Parathyroid adenoma (tissue), 2 donors: ENCODE results near the gene PSMD8.
"Not testable (repeated sequence)": the region's sequence is repeated elsewhere in the genome, so short reads cannot be mapped to it uniquely, and the experiment has no call there.

ENCODE experiments used
- H2AFZ ChIP-seq: fragments of 300-600 bp; sonication (generic); one replicate; pipeline ENCODE4 v1.7.0; 2017; ENCODE audit warnings: antibody characterized with exemption, mild to moderate bottlenecking
- H3K27ac ChIP-seq: fragments of 300-600 bp; sonication (generic); one replicate; pipeline ENCODE4 v1.7.0; 2017
- H3K27me3 ChIP-seq: fragments of 300-600 bp; sonication (generic); one replicate; pipeline ENCODE4 v1.7.0; 2017; ENCODE audit warnings: low read length; ENCODE audit not compliant: control insufficient read depth, insufficient read depth
- H3K36me3 ChIP-seq: fragments of 300-600 bp; sonication (generic); one replicate; pipeline ENCODE4 v1.7.0; 2017; ENCODE audit warnings: low read length; ENCODE audit not compliant: control insufficient read depth, insufficient read depth
- H3K4me1 ChIP-seq: fragments of 300-600 bp; sonication (generic); one replicate; pipeline ENCODE4 v1.7.0; 2017; ENCODE audit warnings: control low read depth
- H3K4me2 ChIP-seq: fragments of 300-600 bp; sonication (generic); one replicate; pipeline ENCODE4 v1.7.0; 2017; ENCODE audit warnings: low read length
- H3K4me3 ChIP-seq: fragments of 300-600 bp; sonication (generic); one replicate; pipeline ENCODE4 v1.7.0; 2017; ENCODE audit warnings: low read depth, low read length
- H3K79me2 ChIP-seq: fragments of 300-600 bp; sonication (generic); one replicate; pipeline ENCODE4 v1.7.0; 2017; ENCODE audit warnings: control low read depth
- H3K9ac ChIP-seq: fragments of 300-600 bp; sonication (generic); one replicate; pipeline ENCODE4 v1.7.0; 2017; ENCODE audit warnings: mild to moderate bottlenecking
- H3K9me3 ChIP-seq: fragments of 300-600 bp; sonication (generic); one replicate; pipeline ENCODE4 v1.7.0; 2017; ENCODE audit warnings: low read length; ENCODE audit not compliant: control insufficient read depth
- TF ChIP-seq, protein P1 (sequence below): fragments of 300-600 bp; sonication (generic); IDR thresholded peaks from one replicate; pipeline ENCODE4 v1.7.0; 2017; ENCODE audit warnings: antibody characterized with exemption, mild to moderate bottlenecking
- donor health status: primary hyperparathyroidism.

The PSMD8 gene

DNA sequence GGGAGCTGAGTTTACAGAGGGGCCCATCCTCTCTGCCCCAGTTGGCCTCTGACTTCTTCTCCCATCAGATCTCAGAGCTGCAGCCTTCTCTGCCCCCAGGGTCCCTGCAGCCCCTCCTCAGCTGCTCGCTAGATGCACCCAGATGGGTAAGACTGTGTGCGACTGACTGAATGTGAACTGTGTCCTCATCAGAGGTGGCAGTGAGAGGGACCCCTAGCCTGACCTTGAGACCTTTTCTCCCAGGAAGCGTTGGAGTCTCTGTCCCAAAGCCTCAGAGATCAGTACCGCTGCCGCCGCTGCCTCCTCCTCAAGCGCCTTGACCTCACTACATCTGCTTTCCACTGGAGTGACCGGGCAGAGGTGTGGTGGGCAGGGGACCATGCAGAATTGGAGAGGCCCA lies 30.9 kb downstream of the PSMD8 start:
- Histone ChIP-seq H2AFZ (no peak overlapping the region), H3K79me2 (no peaks in the 10 kb centered on the region), H3K36me3 (no peaks in the 10 kb centered on the region), H3K4me3 (no peak overlapping the region), H3K9ac (no peak overlapping the region), H3K27ac (no peak overlapping the region), H3K9me3 (no peaks in the 10 kb centered on the region), H3K27me3 (no peaks in the 10 kb centered on the region), H3K4me2 (no peak overlapping the region), H3K4me1 (peaks cover 3% of the 10 kb centered on the region)
- TF ChIP-seq, protein P1, sequence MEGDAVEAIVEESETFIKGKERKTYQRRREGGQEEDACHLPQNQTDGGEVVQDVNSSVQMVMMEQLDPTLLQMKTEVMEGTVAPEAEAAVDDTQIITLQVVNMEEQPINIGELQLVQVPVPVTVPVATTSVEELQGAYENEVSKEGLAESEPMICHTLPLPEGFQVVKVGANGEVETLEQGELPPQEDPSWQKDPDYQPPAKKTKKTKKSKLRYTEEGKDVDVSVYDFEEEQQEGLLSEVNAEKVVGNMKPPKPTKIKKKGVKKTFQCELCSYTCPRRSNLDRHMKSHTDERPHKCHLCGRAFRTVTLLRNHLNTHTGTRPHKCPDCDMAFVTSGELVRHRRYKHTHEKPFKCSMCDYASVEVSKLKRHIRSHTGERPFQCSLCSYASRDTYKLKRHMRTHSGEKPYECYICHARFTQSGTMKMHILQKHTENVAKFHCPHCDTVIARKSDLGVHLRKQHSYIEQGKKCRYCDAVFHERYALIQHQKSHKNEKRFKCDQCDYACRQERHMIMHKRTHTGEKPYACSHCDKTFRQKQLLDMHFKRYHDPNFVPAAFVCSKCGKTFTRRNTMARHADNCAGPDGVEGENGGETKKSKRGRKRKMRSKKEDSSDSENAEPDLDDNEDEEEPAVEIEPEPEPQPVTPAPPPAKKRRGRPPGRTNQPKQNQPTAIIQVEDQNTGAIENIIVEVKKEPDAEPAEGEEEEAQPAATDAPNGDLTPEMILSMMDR: no peak

DNA sequence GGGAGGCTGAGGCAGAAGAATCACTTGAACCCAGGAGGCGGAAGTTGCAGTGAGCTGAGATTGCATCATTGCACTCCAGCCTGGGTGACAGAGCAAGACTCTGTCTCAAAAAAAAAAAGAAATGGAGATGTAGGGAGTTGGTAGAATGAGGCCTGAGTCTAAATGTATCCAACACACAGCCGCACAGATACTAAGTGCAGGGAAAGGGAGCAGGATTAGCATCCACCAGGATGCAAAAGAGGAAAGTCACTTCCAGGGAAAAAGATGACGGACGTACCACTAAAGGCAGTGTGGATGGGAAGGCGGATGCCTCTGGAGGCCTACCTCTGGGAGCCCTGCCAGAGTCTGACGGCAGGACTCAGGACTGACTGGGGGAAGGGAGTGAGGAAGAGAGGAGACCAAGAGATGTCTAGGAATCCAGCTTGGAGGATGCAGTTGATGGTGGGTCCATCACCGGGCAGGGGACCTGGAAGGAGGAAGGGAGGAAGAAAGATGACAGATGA lies 35.3 kb downstream of the PSMD8 start:
- no peaks in the 10 kb centered on the region for H3K79me2 ChIP-seq
- H3K4me3 ChIP-seq: no peak overlapping the region
- no peaks in the 10 kb centered on the region for H3K4me1 ChIP-seq
- H3K4me2 ChIP-seq: no peak overlapping the region
- H3K9ac ChIP-seq: no peak overlapping the region
- H3K27me3 ChIP-seq: no peaks in the 10 kb centered on the region
- H3K36me3 ChIP-seq: no peaks in the 10 kb centered on the region
- H3K27ac ChIP-seq: no peak overlapping the region
- H2AFZ ChIP-seq: no peak overlapping the region
- TF ChIP-seq, protein P1: no peak
- H3K9me3 ChIP-seq: no peaks in the 10 kb centered on the region

DNA sequence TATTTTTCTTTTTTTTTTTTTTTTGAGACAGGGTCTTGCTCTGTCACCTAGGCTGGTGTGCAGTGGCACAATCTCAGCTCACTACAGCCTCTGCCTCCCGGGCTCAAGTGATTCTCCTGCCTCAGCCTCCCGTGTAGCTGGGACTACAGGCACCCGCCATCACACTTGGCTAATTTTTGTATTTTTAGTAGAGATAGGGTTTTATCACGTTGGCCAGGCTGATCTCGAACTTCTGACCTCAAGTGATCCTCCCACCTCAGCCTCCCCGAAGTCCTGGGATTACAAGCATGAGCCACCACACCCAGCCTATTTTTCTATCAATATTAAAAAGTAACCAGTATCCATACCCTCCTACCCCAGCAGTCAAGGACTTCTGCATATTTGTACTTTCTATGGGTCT lies 36.0 kb downstream of the PSMD8 start:
- H3K79me2 ChIP-seq, H3K9ac ChIP-seq, H3K27me3 ChIP-seq, H3K36me3 ChIP-seq, H3K9me3 ChIP-seq, H3K27ac ChIP-seq, H2AFZ ChIP-seq, H3K4me2 ChIP-seq, H3K4me3 ChIP-seq, H3K4me1 ChIP-seq: not testable (repeated sequence)

DNA sequence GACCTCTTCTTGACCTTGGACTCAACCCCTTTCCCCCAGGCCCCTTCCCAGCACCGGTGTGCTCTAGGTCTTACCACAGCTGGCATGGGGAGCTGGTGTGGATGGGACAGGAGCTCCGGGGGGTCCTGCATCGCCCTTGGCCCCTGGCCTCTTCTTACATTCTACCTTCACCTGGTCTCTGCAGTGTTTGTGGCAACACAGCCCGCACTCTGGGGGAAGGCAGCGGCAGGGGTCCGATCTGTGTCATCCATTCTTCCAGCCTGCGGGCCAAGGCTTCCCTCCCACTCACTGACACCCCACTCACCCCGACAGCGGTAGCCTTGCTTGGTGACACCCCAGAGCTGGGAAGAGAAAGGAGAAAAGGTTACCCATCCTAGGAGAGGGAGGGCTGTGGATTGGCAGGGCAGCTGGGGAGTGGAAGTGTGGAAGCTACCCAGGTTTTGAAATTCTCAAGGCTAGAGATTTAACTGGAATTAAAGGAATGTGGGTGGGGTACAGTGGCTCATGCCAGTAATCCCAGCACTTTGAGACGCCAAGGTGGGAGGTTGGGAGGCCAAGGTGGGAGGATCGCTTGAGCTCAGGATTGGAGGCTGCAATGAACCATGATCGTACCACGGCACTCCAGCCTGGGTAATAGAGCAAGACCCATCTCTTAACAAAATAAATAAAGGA lies 36.8 kb downstream of the PSMD8 start:
- Histone ChIP-seq H3K9me3 (no peaks in the 10 kb centered on the region), H2AFZ (no peak overlapping the region), H3K9ac (no peak overlapping the region), H3K79me2 (no peaks in the 10 kb centered on the region), H3K27ac (no peak overlapping the region), H3K36me3 (no peaks in the 10 kb centered on the region), H3K27me3 (no peaks in the 10 kb centered on the region), H3K4me3 (no peak overlapping the region), H3K4me2 (no peak overlapping the region), H3K4me1 (no peaks in the 10 kb centered on the region)
- TF ChIP-seq, protein P1: no peak

DNA sequence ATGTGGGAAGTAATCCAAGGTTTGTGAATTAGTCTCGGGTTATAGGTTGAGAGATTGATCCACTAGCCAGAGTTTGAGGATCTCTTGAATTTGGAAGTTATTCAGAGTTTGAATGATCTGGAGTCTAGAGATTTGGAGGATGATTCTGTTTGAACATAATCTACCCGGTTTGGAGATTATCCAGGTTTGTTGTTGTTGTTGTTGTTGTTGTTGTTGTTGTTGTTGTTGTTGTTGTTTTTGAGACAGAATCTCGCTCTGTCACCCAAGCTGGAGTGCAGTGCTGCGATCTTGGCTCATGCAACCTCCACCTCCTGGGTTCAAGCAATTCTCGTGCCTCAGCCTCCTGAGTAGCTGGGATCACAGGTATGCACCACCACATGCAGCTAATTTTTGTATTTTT lies 37.5 kb downstream of the PSMD8 start:
- not testable (repeated sequence) for H3K4me1 ChIP-seq, H3K27ac ChIP-seq, H3K9me3 ChIP-seq, H3K4me3 ChIP-seq, H3K79me2 ChIP-seq, H3K36me3 ChIP-seq, H3K9ac ChIP-seq, H2AFZ ChIP-seq, H3K4me2 ChIP-seq, H3K27me3 ChIP-seq

DNA sequence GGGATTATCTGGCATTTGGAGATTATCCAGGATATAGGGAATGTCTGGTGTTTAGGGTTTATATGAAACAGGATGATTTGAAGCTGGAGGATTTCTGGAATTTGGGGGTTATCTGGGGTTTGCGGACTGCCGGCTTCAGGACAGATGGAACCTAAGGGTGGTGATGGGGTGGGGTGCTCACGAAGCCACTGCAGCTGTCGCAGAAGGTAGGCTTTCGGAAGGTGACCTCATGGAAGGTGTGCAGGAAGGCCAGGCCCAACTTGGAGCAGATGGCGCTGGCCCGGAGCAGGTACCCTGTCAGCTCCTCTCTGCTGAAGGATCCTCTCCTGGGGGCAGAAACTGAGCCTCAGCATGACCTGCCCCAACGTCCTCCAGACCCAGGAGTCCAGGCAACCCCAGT lies 38.1 kb downstream of the PSMD8 start:
- no peaks in the 10 kb centered on the region for H3K27me3 ChIP-seq
- no peaks in the 10 kb centered on the region for H3K79me2 ChIP-seq
- H3K36me3 ChIP-seq: no peaks in the 10 kb centered on the region
- H3K4me2 ChIP-seq: no peak overlapping the region
- H3K9ac ChIP-seq: no peak overlapping the region
- TF ChIP-seq, protein P1: no peak
- no peaks in the 10 kb centered on the region for H3K9me3 ChIP-seq
- H3K4me1 ChIP-seq: no peaks in the 10 kb centered on the region
- H2AFZ ChIP-seq: no peak overlapping the region
- H3K4me3 ChIP-seq: no peak overlapping the region
- no peak overlapping the region for H3K27ac ChIP-seq
